Adrenal gland (tissue), 5 donors: Measurements from ENCODE around the gene CAMTA1.

ENCODE experiments used
- POLR2A ChIP-seq, 2 donors: fragments of 450-650 bp; IDR thresholded peaks; one replicate each; pipeline ENCODE4 v1.6.1; 2017; ENCODE audit warnings: antibody characterized with exemption in 2 of 2, mild to moderate bottlenecking in 2 of 2, moderate library complexity in 1 of 2
- TF ChIP-seq, protein P1 (sequence below), 6 experiments: fragments of 450-650 bp in 4 of 6; fragments of 200-600 bp in 2 of 6; sonication (generic) in 1 of 6; IDR thresholded peaks; 1 replicate in 5 of 6; 2 replicates in 1 of 6; pipeline versions ENCODE4 v1.5.1 to v1.8.0; 2016 to 2021; ENCODE audit warnings: antibody characterized with exemption in 6 of 6, mild to moderate bottlenecking in 2 of 6, moderate library complexity in 1 of 6
- donor health status: DM: no; HTN: no; CAD: no.

DNA sequence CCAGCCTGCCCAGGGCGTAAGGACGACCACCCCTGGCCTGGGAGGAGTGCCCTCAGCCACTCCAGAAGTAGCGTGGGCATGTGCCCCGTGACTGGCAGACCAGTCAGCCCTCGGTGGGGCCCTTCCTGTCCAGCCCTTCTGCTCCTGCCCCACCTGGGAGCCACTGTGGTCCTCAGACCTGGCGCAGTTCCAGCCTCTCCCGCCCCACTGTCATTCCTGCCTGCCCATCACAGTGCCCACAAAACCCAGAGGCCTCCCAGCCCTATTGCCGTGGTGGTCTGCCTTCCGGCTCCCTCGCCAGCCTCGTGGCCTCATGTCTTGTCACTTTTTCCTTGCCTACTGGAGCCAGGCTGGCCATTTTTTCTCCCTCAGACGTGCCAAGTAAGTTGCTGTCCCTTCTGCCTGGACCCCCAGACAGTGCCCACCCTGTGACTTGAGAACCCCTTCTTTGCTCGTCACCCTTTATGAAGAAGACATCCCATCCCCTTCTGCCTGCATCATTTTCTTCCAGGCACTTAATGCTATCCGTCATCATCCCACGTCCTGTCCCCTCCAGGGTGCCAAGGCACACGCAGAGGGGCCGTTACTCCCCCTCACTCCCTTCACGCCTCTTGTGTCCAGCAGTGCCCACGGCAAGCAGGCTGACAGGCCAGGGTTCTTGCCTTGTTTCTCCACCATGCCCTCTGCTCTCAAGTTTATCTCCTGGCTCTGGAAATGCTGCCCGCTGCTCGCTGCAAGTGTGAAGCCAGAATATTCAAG, 122.6 kb downstream of the CAMTA1 start:
- TF ChIP-seq, protein P1, sequence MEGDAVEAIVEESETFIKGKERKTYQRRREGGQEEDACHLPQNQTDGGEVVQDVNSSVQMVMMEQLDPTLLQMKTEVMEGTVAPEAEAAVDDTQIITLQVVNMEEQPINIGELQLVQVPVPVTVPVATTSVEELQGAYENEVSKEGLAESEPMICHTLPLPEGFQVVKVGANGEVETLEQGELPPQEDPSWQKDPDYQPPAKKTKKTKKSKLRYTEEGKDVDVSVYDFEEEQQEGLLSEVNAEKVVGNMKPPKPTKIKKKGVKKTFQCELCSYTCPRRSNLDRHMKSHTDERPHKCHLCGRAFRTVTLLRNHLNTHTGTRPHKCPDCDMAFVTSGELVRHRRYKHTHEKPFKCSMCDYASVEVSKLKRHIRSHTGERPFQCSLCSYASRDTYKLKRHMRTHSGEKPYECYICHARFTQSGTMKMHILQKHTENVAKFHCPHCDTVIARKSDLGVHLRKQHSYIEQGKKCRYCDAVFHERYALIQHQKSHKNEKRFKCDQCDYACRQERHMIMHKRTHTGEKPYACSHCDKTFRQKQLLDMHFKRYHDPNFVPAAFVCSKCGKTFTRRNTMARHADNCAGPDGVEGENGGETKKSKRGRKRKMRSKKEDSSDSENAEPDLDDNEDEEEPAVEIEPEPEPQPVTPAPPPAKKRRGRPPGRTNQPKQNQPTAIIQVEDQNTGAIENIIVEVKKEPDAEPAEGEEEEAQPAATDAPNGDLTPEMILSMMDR (IDR thresholded peaks at IDR 0.05) = no peak
- TF ChIP-seq POLR2A (IDR thresholded peaks at IDR 0.05) = no peak
